OCI-LY1 (cell line): ENCODE results near the gene KRTAP22-1.

Experiments used
- H2AFZ ChIP-seq: fragments of 200-600 bp; sonication (generic), shearing (Covaris generic); 2 replicates; pipeline ENCODE4 v1.6.0; 2014; ENCODE audit warnings: antibody characterized with exemption, mild to moderate bottlenecking, low read length
- H3F3A ChIP-seq: fragments of 200-600 bp; sonication (generic), shearing (Covaris generic); 2 replicates; pipeline ENCODE4 v1.6.0; 2014; ENCODE audit warnings: mild to moderate bottlenecking, antibody characterized with exemption, low read length, moderate library complexity; ENCODE audit not compliant: insufficient read depth
- H3K27ac ChIP-seq: fragments of 200-600 bp; sonication (generic); 2 replicates; pipeline ENCODE4 v1.5.1; 2014; ENCODE audit warnings: low read length, mixed run types, mild to moderate bottlenecking, low read depth; ENCODE audit not compliant: poor library complexity, severe bottlenecking
- H3K27me3 ChIP-seq: fragments of 200-600 bp; sonication (generic); 2 replicates; pipeline ENCODE4 v1.6.0; 2014; ENCODE audit warnings: antibody characterized with exemption, mild to moderate bottlenecking, low read length, moderate library complexity; ENCODE audit not compliant: insufficient read depth
- H3K36me3 ChIP-seq: fragments of 200-600 bp; sonication (generic); 2 replicates; pipeline ENCODE4 v1.6.1; 2014; ENCODE audit warnings: mild to moderate bottlenecking, antibody characterized with exemption, low read length, moderate library complexity, mixed read lengths; ENCODE audit not compliant: insufficient read depth
- H3K4me1 ChIP-seq: fragments of 200-600 bp; sonication (generic); 2 replicates; pipeline ENCODE4 v1.5.1; 2014; ENCODE audit warnings: mild to moderate bottlenecking, low read length, moderate library complexity; ENCODE audit not compliant: insufficient read depth, severe bottlenecking
- H3K4me2 ChIP-seq: fragments of 200-600 bp; sonication (generic), shearing (Covaris generic); 2 replicates; pipeline ENCODE4 v1.6.1; 2014; ENCODE audit warnings: low read length
- H3K4me3 ChIP-seq: fragments of 200-600 bp; sonication (generic); 2 replicates; pipeline ENCODE4 v1.5.1; 2014; ENCODE audit warnings: low read length, low read depth, mild to moderate bottlenecking, mixed read lengths; ENCODE audit not compliant: poor library complexity, severe bottlenecking
- H3K79me2 ChIP-seq: fragments of 200-600 bp; shearing (Covaris generic); 2 replicates; pipeline ENCODE4 v1.6.1; 2016; ENCODE audit warnings: mixed run types, low read length, mixed read lengths; ENCODE audit not compliant: insufficient read depth
- H3K9ac ChIP-seq: fragments of 200-600 bp; sonication (generic), shearing (Covaris generic); 2 replicates; pipeline ENCODE4 v1.6.1; 2014; ENCODE audit warnings: mild to moderate bottlenecking, low read length, mixed read lengths
- H3K9me2 ChIP-seq: fragments of 200-600 bp; sonication (generic), shearing (Covaris generic); 2 replicates; pipeline ENCODE4 v1.6.1; 2014; ENCODE audit warnings: low read depth, mild to moderate bottlenecking, low read length, mixed read lengths
- H3K9me3 ChIP-seq: fragments of 200-600 bp; shearing (Covaris generic); 2 replicates; pipeline ENCODE4 v1.6.1; 2014; ENCODE audit warnings: low read length, mixed read lengths
- H4K20me1 ChIP-seq: fragments of 200-600 bp; sonication (generic), shearing (Covaris generic); 2 replicates; pipeline ENCODE4 v1.6.0; 2016; ENCODE audit warnings: mild to moderate bottlenecking, low read length; ENCODE audit not compliant: insufficient read depth
- CTCF ChIP-seq: fragments of 200-600 bp; sonication (generic), shearing (Covaris generic); IDR thresholded peaks from 2 replicates; pipeline ENCODE4 v1.5.1; 2017; ENCODE audit warnings: mild to moderate bottlenecking, antibody characterized with exemption, low read length, moderate library complexity, mixed read lengths
- EZH2 ChIP-seq: fragments of 200-600 bp; sonication (generic), shearing (Covaris generic); IDR thresholded peaks from 2 replicates; pipeline ENCODE4 v1.8.0; 2017; ENCODE audit warnings: borderline replicate concordance, mixed run types, mild to moderate bottlenecking, antibody characterized with exemption, low read length, moderate library complexity, mixed read lengths

The KRTAP22-1 gene

GRCh38 chr21:30563630-30564029, 37.3 kb upstream of the KRTAP22-1 start:
- Histone ChIP-seq H3F3A (no peaks in the 10 kb centered on the region), H3K79me2 (no peaks in the 10 kb centered on the region), H3K9ac (no peak overlapping the region), H3K27ac (no peak overlapping the region), H2AFZ (no peak overlapping the region), H3K9me3 (no peaks in the 10 kb centered on the region), H3K4me3 (no peak overlapping the region), H3K27me3 (no peaks in the 10 kb centered on the region), H4K20me1 (no peaks in the 10 kb centered on the region), H3K4me1 (no peaks in the 10 kb centered on the region), H3K9me2 (no peaks in the 10 kb centered on the region), H3K4me2 (no peak overlapping the region), H3K36me3 (no peaks in the 10 kb centered on the region)
- TF ChIP-seq CTCF = no peak
- no peak for TF ChIP-seq EZH2

- TF ChIP-seq EZH2 (no peak), CTCF (no peak)
- H2AFZ ChIP-seq = no peak overlapping the region
These were observed 33.3 kb upstream of the KRTAP22-1 start for GRCh38 chr21:30567617-30568016.

GRCh38 chr21:30577766-30578165, 23.1 kb upstream of the KRTAP22-1 start:
- Histone ChIP-seq H3K9ac (no peak overlapping the region), H3K36me3 (no peaks in the 10 kb centered on the region), H3K27me3 (no peaks in the 10 kb centered on the region), H3K79me2 (no peaks in the 10 kb centered on the region), H3K27ac (no peak overlapping the region), H3K9me3 (no peaks in the 10 kb centered on the region), H3F3A (no peaks in the 10 kb centered on the region), H3K9me2 (no peaks in the 10 kb centered on the region), H2AFZ (no peak overlapping the region), H3K4me1 (no peaks in the 10 kb centered on the region), H3K4me2 (no peak overlapping the region), H4K20me1 (no peaks in the 10 kb centered on the region), H3K4me3 (no peak overlapping the region)
- TF ChIP-seq EZH2 = no peak
- no peak for TF ChIP-seq CTCF

More at GRCh38 chr21:30567617-30568016, 33.3 kb upstream of the KRTAP22-1 start:
- Histone ChIP-seq H4K20me1 (no peaks in the 10 kb centered on the region), H3K4me3 (no peak overlapping the region), H3K9me3 (no peaks in the 10 kb centered on the region), H3K9ac (no peak overlapping the region), H3K27me3 (no peaks in the 10 kb centered on the region), H3K9me2 (no peaks in the 10 kb centered on the region), H3K4me2 (no peak overlapping the region), H3F3A (no peaks in the 10 kb centered on the region), H3K4me1 (no peaks in the 10 kb centered on the region), H3K36me3 (no peaks in the 10 kb centered on the region), H3K79me2 (no peaks in the 10 kb centered on the region), H3K27ac (no peak overlapping the region)
